Measurements from ENCODE around the gene LONRF3.

Gene LONRF3

DNA sequence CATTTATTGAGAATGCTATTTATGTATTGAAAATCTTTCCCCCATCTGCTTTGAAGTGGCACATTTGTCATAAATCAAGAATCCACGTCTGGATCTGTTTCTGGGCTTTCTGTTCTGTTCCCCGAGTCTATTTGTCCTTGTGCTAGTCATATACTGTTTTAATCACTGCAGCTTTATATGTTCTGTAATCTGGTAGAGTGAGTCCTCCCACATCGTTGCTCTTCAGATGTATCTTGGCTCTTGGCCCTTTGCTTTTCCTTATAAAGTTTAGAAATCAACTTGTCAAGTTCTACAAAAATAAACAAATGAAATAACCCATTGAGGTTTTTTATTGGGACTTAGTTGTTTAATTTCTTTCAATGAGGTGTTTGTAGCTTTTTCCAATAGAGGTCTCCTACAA is 29.0 kb downstream of the LONRF3 start:
- DNase-seq (ENCODE audit: low spot score), result no peak
- POLR2A ChIA-PET (ENCODE audit: low non-redundant PET), result no interaction called here
- TF ChIP-seq, protein P1, sequence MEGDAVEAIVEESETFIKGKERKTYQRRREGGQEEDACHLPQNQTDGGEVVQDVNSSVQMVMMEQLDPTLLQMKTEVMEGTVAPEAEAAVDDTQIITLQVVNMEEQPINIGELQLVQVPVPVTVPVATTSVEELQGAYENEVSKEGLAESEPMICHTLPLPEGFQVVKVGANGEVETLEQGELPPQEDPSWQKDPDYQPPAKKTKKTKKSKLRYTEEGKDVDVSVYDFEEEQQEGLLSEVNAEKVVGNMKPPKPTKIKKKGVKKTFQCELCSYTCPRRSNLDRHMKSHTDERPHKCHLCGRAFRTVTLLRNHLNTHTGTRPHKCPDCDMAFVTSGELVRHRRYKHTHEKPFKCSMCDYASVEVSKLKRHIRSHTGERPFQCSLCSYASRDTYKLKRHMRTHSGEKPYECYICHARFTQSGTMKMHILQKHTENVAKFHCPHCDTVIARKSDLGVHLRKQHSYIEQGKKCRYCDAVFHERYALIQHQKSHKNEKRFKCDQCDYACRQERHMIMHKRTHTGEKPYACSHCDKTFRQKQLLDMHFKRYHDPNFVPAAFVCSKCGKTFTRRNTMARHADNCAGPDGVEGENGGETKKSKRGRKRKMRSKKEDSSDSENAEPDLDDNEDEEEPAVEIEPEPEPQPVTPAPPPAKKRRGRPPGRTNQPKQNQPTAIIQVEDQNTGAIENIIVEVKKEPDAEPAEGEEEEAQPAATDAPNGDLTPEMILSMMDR (conservative IDR thresholded peaks at IDR 0.05; ENCODE audit: low read depth), result no peak
- no peak overlapping the region for H3K27ac ChIP-seq
- CTCF ChIA-PET, result no interaction called here

DNA sequence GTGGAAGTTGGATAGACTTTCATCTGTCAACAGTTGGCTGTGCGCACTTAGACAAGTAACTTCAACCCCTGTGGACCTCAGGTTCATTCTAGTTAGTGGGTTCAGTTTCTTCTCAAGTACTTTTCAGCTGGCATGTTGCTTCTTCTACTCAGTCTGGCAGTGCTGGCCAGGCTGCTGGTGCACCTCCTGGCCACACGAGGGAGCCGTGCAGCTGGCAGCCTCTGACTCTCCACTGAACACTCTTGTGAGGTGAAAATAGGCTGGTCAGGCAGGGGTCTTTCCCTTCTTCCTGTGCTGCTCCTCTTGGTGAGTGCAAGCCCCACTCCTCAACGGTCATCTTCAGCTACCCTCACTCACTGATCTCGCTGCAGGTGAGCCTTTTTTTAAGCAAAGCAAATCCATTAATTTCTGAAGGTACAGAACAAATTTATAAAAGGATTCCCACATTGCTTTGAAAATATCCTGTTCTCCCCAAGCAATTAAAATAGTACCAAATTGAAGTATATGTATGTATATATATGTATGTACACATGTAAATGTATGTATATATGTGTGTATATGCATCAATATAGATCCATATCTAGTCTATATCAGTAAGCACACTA is 30.6 kb downstream of the LONRF3 start:
- H3K27ac ChIP-seq, result no peak overlapping the region
- TF ChIP-seq, protein P1 (conservative IDR thresholded peaks at IDR 0.05; ENCODE audit: low read depth), result peak; percentile 84
- CTCF ChIA-PET, result interaction anchor here (0.6 to 1.8 kb wide), 5 partner anchors 54 to 342 kb away, joined by 3 to 4 read pairs (median 4); no protein-coding TSS in a partner anchor
- POLR2A ChIA-PET (ENCODE audit: low non-redundant PET), result no interaction called here
- DNase-seq (ENCODE audit: low spot score), result peak; percentile 25

DNA sequence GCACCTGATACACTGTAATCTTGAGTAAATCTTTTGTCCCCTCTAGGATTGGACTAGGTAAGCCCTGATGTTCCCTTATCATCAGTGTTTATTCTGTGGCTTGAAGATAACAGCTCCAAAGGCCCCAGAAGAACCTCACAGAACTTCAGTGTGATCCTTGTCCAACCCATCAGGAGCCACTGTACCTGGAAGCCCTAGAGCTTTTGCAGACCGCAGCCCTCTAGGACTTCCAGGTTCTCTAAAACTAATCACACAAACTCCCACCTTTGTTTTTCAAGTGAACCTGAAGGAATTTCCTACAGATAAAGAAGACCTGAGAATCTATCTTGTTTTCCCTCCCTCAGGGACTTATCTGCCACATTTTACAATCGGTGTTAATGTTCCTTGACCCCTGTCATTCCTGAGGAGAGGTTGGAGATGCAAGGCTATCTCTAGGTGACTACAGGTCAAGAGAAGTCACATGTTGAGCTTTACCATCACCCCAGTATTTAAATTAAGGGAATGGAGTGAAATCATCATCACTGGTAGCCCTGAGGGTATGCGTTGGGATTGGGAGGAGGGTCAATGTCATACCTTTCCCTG is 32.9 kb downstream of the LONRF3 start:
- POLR2A ChIA-PET (ENCODE audit: low non-redundant PET), result no interaction called here

DNA sequence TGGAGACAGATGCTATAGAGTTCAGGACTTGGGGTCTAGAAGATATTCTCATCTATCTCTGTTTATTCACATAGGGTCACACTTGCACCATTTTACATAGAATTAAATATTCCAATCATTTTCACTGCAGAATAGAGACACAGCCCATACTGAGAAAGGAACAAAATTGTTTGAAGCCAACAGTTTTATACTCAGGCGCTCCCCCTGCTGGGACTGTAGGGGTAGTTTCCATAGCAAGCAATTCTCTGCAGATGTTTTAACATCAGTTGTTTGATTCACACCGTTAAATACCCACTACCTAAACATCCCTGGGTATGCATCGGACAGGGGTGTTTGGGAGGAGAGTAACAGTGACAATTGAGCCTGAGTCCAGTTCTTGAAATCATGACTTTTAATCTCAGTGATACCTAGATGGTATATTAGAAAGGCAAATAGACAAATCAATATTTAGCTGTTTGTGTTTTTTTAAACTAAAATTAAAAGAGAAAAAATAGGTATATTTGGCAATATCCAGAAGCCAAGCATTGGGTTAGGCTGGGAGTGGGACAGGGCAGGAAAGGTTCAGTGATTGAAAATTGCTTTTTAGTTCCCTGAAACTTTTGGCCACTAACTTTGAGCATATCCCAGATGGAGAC is 33.8 kb downstream of the LONRF3 start:
- CTCF ChIA-PET, result interaction anchor here (0.6 to 0.7 kb wide), 3 partner anchors 157 to 407 kb away, joined by 3 to 4 read pairs (median 3); no protein-coding TSS in a partner anchor
- peak; percentile 25 for DNase-seq (ENCODE audit: low spot score)
- H3K27ac ChIP-seq, result no peak overlapping the region
- TF ChIP-seq, protein P1 (conservative IDR thresholded peaks at IDR 0.05; ENCODE audit: low read depth), result peak; percentile 61
- POLR2A ChIA-PET (ENCODE audit: low non-redundant PET), result no interaction called here

More for the DNA sequence above, 32.9 kb downstream of the LONRF3 start:
- no peak overlapping the region for H3K27ac ChIP-seq
- TF ChIP-seq, protein P1 (conservative IDR thresholded peaks at IDR 0.05; ENCODE audit: low read depth), result no peak
- DNase-seq (ENCODE audit: low spot score), result no peak
- CTCF ChIA-PET, result no interaction called here

DNA sequence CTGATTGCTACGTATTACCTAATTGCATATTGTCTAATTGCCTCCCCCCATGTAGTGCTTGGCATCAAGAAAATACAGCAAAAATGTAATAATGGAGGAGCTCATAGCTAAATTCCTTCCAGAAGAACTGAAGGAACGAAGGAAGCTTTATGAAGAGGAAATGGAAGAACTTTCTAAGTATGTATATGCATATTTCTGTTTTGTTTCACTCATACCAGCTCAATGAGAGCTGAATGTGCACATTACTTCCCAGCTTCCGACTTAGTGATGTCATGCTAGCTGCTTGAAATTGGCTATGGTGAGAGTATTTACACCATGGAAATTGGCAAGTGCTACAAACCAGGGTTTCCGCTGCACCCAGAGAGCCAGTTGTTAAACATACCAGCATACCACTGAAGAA is 34.7 kb downstream of the LONRF3 start:
- POLR2A ChIA-PET (ENCODE audit: low non-redundant PET), result no interaction called here
- TF ChIP-seq, protein P1 (conservative IDR thresholded peaks at IDR 0.05; ENCODE audit: low read depth), result no peak

DNA sequence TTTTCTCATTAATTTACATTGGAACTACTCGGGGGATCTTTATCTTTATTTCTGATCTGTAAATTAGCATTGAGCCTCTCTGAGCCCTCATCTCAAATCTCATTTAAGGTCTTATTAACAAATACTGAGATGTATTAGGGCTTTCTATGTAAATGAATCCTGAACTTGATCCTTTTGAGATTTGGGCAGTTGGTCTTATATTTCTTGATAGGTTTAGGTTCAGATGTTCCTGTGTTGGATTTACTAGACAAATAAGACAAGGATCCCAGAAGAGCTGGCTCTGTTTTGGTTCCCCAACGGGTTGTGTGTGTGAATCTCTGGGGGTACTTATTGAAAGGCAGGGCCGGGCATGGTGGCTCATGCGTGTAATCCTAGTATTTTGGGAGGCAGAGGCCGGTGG is 36.1 kb downstream of the LONRF3 start:
- no peak for DNase-seq (ENCODE audit: low spot score)
- TF ChIP-seq, protein P1 (conservative IDR thresholded peaks at IDR 0.05; ENCODE audit: low read depth), result no peak
- CTCF ChIA-PET, result no interaction called here
- POLR2A ChIA-PET (ENCODE audit: low non-redundant PET), result no interaction called here
- no peak overlapping the region for H3K27ac ChIP-seq

More for the DNA sequence above, 34.7 kb downstream of the LONRF3 start:
- no peak for DNase-seq (ENCODE audit: low spot score)
- H3K27ac ChIP-seq, result no peak overlapping the region
- CTCF ChIA-PET, result interaction anchor here (0.6 to 0.7 kb wide), 2 partner anchors 31 to 423 kb away, joined by 3 to 4 read pairs; no protein-coding TSS in a partner anchor
